Stimulated activated CD4-positive, alpha-beta T cell treated with anti-CD3 and anti-CD28 coated beads, TNF-alpha, amount 100 ng/mL, for 24 hours (primary cell): ENCODE measurements around the gene LDLRAP1.
"Not testable (repeated sequence)": the region's sequence is repeated elsewhere in the genome, so short reads cannot be mapped to it uniquely, and the experiment has no call there.

Experiments
- DNase-seq, 3 experiments: peaks; one replicate each; pipeline ENCODE4 v3.0.0-alpha.2; 2020; ENCODE audit warnings: low read depth in 3 of 3

The LDLRAP1 gene, protein sequence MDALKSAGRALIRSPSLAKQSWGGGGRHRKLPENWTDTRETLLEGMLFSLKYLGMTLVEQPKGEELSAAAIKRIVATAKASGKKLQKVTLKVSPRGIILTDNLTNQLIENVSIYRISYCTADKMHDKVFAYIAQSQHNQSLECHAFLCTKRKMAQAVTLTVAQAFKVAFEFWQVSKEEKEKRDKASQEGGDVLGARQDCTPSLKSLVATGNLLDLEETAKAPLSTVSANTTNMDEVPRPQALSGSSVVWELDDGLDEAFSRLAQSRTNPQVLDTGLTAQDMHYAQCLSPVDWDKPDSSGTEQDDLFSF

DNA sequence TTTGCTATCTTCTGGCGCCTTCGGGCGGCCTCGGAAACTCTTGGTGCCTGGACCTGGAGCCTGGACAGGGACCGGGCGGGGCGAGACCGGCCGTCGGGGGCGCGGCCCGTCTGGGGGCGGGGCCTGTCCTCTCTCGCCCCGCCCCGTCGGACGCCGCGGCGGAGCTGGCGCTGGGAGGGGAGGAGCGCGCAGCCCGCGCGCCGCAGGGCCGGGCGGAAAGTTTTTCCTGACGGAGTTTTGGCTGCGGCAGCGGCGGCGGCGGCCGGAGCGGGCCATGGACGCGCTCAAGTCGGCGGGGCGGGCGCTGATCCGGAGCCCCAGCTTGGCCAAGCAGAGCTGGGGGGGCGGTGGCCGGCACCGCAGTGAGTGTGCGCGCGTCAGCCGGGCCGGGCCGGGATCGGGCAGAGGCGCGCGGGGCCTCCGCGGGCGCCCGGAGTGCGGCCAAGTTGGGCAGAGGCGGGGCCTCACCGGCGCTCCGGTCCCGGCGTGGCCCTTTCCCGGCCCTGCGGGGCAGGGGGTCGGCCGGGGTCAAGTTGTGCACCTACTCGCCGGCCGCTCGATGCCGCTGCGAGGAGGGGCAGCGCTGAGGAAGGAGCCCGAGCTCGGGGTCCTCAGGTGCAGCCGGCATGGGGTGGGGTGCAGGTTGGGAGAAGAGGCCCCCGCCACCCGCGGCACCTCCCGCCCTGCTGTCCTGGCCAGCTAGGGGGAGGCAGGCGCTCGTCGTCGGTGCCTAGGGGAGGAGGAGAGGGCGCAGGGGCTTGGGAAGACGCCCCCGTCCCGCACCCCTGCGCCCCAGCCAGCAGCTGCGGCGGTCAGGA is at the start of gene LDLRAP1:
Gene LDLRAP1, plus strand, starts transcription at position 182 of the 818 bp plus-strand sequence. Its CDS starts 93 bp downstream, at position 275.
- DNase-seq, result peak; percentile 21 to 63 (median 45)

DNA sequence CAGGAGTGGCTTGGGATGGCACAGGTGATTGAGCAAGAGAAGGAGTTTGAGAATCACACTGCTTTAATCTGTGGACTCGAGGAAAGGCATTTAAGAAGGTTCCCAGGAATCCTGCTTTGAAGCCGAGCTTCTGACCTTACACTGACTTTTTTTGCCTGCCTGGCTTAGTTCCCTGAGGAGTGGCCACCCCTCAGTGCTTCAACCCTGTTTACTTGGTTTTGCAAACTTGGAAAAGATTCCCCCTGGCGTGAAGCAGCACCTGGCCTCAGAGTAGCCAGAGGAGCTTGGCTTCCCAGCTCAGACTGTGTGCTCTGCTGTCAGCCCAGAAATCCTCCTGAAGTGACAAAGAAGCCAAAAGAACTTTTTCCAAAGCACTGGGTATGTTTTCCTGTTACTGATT is 48.5 kb upstream of the LDLRAP1 start:
- DNase-seq, result no peak

DNA sequence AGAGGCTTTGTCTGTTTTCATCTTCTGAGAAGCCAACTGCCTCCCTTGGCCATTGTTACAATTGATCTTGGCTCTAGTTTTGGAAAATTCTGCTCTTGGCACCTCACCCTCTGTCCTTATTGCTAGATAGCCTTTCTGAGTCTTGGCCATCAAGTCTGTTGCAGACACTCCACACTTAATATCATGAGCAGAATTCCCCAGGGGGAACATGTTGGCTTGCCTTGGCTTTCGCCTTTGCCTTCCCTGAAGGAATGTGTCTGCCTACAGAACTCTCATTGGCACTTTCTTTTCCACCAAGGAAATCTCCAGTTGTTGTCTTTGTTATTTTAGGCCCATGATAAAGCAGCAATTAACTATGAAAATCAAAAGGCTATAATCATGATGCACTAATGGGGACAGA is 42.7 kb upstream of the LDLRAP1 start:
- no peak for DNase-seq

DNA sequence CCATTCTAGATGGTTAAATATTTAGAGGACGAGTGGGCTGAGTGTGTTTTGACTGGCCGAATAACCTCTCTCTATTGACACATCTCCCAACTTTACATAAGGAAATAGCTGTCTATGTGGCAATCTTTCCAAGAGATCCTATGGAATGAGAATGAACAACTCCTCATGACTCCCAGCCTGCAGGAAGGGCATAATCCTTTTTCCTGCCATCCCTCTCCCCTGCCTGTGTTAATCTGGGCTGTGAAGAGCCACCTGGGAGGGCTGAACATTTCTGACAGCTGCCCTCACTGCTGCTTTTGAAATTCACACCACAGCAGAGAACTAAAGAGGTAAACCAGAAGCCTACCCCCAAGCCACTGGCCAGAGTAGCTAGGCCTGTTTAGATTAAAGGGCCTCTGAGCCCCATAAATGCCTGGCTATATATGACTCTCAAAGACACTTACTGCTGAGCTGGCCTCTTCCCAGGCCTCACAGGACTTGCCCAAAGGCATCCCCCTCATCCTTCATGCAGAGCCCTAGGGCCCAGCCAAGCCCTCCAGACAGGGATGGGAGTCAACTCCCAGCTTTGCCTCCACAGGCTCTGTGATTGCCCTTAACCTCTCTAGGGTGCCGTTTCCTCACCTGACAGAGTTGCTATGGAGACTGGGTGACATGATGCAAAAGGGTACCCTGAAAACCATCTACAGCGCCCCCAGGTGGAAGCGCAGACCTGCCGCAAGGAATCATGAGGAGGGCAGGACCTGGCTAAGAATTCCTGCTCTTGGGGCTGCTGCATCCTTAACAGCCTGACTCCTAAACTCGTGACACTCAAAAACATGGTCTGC is 42.0 kb upstream of the LDLRAP1 start:
- no peak for DNase-seq

DNA sequence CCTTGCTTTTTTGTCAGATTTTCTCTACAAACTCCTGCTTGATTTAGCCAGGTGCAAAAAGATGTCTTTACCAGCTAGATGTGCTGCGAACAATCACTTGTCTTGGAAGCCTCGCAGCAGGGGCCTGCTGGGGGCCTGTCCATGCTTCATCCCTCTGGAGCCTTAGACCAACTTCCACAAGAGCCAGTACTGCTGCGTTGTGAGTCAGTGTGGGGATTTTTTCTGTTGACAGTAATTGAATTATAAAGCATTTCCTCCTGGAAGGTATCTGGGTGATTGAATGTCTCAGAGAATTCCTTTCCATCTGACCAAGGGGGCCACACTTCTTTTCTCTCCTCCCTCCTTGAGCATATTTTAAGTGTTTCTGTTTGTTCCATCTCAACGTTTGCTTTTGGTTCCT is 40.4 kb upstream of the LDLRAP1 start:
- no peak for DNase-seq

DNA sequence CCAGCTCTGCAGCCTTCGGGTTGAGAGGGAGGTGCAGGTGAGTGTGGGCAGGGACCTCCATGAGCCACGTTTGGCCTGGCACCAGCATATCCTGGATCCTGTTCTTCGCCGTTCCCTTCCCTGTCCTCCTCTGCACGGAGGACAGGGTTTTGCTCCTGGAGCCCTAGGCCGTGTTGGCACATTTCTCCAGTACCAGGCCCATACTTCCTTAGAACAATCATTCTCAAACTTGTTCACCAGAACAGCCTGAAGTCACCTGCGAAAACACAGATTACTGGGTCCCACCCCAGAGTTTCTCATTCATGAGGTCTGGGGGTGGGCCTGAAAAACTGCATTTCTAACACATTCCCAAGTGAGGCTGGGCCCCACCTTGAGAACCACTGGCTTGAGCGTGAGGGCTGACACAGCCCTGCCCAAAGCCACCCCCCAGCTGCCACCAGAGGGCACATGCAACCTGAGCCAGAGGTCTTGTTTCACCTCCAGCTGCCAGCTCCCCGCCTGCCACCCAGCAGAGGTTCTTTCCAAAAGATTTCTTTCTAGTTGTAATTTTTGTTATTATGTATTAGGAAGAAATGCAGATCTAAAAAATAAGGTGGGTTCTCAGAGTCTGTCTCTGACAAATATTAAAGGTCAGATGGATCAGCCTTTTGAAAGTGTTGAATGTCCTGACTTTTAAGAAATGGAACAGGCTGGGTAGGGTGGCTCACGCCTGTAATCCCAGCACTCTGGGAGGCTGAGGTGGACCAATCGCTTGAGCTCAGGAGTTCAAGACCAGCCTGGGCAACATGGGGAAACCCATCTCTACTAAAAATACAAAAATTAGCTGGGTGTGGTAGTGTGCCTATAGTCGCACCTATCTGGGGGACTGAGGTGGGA is 39.6 kb upstream of the LDLRAP1 start:
- peak; percentile 20 to 60 (median 43) for DNase-seq

DNA sequence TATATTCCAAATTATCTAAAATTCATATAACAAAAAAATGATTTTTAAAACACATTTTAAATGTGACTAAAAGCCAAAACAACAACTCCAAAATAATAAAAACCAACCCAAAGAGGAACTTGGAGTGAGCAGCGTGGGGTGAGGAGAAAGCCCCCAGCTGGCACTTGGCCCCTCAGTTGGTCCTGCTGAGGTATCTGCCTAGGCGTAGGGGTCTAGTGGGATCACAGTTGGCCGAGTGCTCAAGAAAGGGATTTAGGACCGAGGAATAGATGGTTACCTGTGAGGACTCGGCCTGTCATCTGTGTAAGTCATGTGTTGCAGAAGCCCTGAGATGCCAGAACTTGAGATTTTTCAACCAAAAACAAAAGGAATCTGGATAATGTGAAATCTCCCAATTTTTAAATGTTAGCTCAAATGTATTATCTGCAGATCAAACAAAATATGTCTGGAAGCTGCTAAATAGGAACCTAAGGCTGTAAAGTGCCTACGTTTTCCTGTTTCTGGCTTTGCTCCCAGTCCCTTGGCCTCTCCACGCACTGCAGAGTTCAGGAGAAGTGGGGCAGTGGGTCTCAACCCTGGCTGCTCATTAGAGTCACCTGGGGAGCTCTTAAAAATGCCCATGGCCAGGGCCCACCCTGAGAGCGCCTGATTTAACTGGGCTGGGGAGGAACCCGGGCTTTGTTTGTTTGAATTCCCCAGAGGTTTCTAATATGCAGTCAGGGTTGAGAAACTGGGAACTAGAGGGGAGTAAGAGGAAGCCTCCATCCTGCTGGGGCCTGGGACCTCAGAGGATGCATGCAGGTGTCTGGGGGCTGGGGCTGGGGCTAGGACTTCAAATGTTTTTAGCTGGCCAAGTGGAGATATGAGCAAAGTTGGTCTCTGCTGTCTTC is 38.5 kb upstream of the LDLRAP1 start:
- DNase-seq, result no peak

DNA sequence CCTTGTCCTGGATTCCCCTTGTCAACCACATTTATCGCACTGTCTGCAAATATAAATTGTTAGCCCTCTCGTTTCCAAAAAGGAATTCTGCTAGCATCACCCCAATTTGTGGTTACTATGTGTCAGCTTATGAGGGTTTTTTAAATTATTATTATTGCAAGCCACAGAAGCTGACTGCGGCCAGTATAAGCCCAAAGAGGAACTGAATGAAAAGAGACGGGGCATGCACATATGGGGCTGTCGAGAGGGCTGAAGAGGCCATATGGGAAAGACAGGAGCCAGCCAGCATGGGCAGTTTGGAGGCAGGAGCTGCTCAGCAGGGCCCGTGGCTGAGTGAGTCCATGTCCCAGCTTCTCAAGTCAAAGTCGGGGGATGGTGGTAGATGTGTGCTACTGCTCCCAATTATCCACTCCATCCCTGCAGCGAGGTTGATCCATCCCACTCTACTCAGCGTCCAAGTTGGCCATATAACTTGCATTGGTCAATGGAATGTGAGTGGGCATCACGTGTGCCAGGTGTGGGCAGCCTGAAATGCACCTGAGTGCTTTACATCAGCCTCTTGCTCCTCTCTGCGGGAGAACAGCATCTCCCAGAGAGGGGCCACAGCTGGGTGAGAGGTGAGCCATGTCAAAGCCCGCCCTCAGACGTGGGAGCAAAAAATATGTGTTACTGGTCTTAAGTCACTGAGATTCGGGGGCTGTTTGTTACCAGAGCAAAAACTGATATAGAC is 37.6 kb upstream of the LDLRAP1 start:
- DNase-seq, result no peak

DNA sequence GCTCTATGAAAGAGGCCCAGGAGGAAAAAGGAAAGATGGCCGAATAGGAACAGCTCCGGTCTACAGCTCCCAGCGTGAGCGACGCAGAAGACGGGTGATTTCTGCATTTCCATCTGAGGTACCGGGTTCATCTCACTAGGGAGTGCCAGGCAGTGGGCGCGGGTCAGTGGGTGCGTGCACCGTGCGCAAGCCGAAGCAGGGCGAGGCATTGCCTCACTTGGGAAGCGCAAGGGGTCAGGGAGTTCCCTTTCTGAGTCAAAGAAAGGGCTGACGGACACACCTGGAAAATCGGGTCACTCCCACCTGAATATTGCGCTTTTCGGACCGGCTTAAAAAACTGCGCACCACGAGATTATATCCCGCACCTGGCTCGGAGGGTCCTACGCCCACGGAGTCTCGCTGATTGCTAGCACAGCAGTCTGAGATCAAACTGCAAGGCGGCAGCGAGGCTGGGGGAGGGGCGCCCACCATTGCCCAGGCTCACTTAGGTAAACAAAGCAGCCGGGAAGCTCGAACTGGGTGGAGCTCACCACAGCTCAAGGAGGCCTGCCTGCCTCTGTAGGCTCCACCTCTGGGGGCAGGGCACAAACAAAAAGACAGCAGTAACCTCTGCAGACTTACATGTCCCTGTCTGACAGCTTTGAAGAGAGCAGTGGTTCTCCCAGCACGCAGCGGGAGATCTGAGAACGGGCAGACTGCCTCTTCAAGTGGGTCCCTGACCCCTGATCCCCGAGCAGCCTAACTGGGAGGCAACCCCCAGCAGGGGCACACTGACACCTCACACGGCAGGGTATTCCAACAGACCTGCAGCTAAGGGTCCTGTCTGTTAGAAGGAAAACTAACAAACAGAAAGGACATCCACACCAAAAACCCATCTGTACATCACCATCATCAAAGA is 36.6 kb upstream of the LDLRAP1 start:
- DNase-seq, result not testable (repeated sequence)

DNA sequence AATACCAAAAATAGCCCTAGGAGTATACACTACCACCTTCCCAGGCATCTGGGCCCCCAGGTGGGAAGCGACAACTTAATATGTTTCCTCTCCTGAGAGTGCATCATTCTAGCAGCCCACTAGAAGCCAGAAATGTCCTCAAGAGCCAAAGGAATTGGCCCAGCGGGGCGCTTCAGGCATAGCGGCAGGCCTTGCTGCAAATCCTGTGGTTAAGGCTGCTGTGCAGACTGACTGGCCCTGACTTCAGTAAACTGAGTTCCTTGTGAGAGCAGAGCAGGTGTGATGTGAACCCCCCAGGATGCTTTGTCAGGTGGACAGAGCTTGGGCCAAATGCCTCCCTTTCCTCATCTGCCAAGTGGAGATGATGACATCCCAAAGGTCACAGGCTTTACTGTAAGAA is 29.7 kb upstream of the LDLRAP1 start:
- DNase-seq, result no peak

DNA sequence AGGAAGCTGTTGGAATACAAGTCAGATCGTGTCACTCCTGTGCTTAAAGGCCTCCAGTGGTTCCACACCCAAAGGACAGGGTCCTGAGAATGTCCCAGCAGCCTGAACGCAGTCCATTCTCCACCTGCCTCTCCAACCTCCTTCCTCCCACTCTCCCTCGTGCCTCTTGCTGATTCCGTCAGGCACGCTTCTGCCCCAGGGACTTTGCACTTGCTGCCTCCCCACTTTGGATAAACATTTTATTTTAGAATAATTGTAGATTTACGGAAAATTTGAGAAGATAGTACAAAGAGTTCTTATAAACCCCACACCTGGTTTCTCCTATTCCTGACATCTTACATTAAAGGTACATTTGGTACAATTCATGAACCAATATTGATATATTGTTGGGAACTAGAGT is 28.4 kb upstream of the LDLRAP1 start:
- DNase-seq, result no peak

DNA sequence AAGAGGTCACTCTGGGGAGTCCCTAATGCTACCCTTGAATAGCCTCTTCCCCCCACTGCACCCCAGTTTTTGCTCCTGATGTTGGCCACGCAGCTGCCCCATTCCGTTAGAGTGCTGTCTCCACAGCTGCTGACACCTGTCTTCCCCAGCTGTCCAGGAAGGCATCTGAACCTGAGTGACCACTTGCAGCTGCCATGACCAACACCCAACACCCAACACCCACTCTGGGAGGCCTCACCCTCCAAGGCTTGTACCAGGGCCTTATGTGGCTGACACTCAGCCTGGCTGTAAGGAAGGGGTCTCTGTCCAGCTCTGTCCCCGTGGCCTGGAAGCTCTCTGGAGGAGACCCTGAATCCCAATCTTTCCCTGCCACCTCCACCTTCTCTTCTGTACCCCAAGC is 26.7 kb upstream of the LDLRAP1 start:
- no peak for DNase-seq

DNA sequence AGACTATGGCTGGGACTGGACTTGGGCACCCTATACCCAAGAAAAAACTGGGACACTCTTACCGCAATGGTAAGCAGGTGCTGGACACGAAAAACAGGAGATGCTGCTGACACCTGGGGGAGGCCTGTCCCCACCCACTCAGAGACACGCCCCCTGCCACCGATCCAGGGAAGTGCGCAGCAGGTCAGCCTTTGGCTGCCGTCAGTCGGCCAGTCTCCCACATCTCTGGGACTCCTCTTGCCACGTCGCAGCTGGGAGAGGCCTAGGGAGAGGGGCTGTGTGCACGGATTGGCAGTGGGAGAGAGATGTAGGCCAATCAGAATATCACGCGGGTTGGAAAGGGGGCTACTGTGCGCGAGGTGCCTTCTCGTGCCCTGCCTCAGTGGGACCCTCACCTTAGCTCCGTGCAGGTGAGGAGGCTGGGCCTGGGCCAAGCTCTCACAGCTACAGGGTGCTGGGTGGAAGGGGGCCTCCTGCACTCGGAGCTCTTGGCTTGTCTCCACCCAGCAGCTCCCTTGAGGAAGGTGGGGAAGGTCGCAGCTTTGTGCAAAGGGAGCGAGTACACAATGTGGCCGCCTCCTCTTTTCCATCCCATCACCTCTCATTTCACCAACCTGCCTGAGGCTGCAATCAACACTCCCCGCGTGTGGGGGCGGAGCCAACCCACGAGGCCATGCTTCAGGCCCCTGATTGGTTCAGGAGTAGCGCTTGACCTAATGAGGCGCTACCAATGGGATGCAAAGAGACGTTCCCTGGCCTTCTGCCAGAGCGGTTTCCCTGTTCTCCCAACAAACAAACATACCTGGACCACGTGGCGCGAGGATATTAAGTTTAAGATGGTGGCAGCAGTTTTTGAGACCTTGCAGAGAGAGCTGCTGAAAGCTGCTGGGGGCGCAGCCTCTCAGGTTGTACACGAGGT is 25.7 kb upstream of the LDLRAP1 start:
- no peak for DNase-seq

DNA sequence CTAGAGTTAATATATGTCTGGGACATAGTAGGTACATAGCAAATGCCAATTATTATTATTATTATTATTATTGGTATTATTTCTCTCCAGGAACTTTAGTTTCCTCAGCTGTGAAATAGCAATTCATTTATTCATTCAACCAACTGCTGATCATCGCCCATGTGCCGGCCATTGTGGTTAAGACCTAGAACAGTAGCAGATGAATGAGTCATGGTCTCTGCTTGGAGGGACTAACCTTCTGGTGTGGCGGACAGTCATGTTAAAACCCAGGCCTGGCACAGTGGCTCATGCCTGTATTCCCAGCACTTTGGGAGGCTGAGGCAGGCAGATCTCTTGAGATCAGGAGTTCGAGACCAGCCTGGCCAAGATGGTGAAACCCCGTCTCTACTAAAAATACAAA is 23.8 kb upstream of the LDLRAP1 start:
- no peak for DNase-seq

DNA sequence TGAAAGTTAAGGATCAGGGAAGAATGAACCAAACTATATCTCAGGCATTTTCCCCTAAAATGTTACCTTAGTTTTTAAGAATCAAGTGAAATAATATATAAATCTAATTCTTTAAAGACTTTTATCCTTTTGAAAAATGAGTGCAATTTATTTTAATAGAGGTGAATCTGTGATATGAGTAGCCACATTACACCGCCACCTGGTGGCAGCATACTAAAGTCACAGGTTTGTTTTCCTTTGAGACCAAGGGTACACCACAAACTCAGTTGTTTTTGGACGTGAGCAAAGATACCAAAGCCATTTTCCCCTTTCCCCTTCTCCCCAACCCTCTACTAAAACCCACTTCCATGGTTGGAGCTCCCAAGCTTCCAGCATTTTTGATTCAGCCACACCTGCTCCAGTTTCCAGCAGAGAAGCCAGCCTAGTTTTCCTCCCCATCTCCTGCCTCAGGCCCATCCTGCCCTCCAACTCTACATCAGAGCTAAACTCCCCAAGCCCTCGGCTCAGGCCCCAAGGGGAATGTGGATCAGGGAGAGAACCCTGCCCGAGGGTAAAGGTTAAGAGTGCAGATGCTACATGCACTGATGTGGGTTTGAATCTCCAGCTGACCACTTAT is 22.9 kb upstream of the LDLRAP1 start:
- peak; percentile 44 to 62 (median 60) for DNase-seq

DNA sequence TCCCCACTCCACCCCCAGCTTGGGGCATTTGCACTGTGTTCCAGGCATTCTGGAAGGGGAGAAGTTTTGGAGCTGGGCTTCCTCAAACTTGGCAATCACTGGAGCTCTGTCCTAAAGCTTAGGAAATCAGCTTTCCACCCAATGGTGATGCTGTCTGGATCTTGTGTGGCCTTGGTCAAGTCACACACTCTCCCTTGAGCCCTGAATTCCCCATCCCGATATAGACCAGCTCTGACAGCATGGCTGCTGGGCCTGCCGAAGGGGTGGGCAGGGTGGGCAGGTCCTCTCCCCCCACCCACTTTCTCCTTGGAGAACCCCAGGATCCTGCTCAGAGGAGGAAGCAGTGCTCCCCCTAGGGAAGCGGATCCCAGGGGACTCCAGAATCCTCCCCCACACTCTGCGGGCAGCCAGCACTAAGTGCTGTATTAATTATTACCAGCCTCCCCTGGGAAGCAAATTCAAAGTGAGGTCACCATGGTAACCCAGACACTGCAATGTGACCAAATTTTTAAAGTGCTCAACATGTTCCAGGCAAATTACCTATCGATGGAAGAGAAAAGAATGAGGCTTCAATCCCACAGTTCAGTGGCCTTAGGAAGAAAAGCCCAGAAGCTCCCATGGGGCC is 21.3 kb upstream of the LDLRAP1 start:
- no peak for DNase-seq

DNA sequence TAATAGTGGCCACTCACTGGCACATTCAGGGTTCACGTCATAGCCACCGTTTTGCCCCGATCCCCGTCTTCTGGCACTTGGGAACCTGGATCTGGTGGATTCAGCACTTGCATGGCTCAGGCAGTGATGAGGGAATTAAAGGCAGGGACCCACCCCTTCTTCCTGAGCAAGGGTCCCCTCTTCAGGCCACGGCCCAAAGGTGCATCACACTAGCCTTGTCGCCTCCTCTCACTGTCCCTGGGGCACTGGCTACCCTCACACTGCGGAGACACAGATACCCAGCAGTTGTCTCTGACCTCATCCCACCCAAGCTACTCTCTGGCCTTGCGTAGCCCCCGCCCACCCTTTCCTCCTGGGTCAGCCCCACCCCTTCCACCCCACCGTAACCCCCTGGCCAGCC is 19.9 kb upstream of the LDLRAP1 start:
- DNase-seq, result no peak
